ENCODE measurements around the gene ZKSCAN3.
"Not testable (repeated sequence)": the region's sequence is repeated elsewhere in the genome, so short reads cannot be mapped to it uniquely, and the experiment has no call there.

The ZKSCAN3 gene

DNA sequence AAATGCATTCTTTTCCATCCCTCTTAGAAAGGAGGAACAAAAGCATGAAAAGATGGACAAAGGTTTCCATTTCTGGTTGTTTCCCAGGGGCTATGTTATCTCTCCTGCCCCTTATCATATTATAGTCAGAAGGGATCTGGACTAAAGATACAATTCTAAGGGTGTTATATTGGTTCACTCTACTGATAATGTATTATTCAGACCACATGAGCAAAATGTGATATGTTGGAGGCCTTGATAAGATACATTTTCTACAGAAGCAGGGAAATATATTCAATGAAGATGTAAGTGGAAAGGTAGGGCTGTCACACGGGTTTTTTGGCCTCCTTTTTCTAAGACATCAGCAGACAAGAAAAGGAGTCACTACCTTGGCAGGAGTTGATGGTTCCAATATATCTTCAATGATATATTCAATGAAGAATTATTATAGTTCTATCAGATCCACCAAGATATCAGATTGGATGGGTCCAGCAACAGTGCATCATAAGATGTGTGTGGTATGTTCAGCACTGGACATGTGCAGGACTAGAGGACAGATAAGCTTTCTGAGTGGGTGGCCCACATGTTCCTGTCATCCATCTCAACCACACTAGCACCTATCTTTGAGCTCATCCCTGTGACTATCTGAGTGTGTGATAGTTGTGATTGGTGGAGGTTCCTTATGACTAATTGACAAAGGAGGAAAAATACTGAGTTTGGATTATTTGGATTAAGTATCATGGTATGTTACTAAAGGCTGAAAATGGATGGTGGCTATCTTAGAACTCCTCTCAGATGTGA, 5.7 kb upstream of the ZKSCAN3 start:
- DNase-seq: no peak

DNA sequence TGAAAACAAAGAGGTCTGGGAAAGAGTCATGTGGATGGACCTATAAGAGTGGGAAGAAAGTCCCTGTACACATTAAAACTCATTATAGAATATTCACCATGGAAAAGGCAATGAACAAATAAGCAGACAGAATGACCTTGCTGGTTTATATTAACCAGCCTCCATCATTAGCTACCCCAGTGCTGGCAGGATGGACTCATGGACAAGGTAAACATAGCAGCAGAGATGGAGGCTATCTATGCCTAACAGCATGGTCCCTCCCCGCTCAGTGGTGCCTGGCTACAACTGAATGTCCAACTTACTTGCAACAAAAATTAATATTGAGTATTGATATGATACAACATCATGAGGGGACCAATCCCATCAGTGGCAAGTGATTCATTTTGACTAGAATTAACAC, 4.5 kb upstream of the ZKSCAN3 start:
- DNase-seq: no peak

DNA sequence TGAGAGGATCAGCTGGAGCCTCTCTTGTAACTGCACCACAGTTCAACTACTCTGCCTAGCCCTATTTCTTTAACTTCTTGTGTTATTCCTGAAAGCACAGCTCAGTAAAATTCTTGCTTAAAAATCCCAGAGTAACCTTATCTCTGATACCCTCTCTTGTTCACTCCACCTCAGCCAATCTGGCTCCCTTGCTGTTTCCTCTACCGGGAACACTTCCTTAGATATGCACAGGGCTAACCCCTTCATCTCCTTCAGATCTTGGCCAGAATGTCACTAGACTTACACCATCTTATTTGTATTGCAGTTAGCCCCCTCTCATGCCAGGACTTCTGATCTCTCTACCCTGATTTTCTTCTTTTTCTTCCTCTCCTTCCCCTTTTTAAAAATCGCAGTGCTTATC, 2.6 kb upstream of the ZKSCAN3 start:
- DNase-seq: no peak

DNA sequence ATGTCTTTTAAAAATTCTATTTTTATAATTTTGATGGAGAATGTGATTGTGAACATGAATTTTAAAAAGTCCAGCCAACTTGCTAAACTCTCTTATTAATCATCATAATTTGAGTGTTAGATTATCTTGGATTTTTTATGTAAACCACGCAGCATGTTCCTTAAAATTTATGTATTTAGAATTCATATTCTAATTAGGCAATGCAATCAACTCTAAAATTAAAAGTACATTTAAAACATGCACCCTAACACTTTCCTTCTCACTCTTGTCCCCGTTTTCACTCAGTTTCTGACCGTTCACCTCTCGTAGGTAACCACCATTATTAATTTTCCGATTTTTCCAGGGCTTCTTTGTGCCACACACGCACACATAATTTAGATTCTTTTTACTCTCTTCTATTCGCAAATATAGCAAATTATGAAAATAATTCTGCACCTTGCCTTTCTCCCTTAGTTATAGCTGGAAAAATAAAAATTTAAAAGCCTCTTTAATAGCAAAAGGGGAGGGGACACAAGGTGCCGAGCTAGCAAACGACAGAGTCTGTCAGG, 329 bp upstream of the ZKSCAN3 start:
- DNase-seq: no peak

DNA sequence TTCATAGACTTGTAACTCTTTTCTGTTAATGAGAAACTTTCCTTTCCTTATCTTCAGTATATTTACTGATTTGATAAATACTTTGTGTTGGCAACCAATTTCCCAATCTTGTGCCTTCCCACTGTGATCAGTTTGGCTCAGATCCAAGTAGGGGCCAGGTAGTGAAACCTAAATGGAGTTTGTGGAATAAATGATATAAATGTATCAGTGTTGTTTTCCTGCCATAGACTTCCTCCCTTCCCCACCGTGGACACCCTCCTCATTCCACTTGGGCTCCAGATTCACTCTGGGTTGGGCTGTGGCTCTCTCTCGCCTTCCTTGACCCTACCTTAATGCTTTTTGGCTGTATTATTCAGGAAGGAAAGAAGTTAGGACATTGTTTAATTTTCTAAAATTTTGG, 1.3 kb downstream of the ZKSCAN3 start:
- DNase-seq: no peak

DNA sequence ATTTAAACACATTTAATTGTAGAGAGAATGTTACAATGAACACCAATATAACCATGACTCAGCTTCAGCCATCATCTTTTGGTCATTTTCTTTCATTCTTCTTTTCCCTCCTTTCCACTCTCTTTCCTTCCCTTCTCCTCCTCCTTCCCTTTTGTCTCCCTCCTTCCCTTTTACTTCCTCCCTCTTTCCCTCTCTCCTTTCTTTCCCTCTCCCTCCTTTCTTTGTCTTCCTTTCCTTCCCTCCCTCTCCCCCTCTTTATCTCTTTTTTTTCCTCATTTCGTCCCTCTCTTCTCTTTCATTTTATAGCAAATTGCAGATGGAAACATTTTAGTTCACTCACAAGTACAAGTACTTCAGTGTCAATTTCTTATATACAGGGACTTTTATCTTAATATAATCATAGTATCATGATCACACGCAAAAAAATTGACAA, 1.8 kb downstream of the ZKSCAN3 start:
- no peak for DNase-seq

DNA sequence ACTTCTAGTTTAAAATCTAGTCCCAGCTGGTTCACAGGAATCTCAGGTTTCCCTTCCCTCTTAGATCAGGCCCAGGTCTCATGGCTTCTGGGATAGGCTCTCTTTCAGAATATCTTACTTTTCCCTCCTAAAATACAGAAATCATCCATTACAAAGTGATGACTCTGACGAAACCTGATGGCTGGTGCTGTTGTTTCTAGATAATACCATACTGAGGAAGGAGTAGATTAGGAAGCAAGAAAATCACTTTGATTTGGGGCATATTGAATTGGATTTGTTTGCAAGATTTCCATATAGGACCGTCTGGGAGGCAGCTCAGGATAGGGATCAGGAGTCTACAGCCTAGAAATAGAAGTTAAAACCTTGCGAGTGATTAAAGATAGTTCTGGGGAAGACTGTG, 3.6 kb downstream of the ZKSCAN3 start:
- DNase-seq: no peak

DNA sequence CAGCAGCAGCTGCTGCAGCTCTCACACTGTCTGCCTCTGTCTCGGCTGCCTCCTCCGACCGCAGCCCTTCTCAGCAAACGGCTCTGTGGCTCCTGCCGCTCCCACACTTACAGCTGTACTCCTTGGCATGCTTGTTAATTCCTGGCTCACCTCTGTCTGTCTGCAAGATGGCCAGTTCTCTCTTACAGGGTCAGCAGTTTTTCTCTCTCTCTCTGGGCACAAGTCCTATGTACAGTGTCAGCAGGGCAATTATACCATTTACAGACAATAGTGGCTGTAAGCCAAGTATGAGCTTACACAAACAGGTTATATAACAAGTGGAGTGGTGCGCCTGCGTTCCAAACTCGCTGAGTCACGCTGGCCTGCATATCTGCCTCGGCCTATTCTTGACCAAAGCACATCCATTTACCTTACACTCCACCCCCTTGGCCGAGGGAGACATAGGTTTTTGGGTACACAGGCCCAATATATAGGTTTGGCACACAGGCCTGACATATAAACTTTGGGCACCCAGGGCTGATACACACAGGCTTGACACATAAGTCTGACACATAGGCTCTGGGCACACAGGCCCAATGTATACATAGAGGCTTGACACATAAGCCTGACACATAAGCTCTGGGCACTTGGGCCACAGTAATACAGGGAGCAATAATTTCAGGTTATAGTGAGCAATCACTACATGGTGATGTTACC, 4.4 kb downstream of the ZKSCAN3 start:
- DNase-seq: no peak

DNA sequence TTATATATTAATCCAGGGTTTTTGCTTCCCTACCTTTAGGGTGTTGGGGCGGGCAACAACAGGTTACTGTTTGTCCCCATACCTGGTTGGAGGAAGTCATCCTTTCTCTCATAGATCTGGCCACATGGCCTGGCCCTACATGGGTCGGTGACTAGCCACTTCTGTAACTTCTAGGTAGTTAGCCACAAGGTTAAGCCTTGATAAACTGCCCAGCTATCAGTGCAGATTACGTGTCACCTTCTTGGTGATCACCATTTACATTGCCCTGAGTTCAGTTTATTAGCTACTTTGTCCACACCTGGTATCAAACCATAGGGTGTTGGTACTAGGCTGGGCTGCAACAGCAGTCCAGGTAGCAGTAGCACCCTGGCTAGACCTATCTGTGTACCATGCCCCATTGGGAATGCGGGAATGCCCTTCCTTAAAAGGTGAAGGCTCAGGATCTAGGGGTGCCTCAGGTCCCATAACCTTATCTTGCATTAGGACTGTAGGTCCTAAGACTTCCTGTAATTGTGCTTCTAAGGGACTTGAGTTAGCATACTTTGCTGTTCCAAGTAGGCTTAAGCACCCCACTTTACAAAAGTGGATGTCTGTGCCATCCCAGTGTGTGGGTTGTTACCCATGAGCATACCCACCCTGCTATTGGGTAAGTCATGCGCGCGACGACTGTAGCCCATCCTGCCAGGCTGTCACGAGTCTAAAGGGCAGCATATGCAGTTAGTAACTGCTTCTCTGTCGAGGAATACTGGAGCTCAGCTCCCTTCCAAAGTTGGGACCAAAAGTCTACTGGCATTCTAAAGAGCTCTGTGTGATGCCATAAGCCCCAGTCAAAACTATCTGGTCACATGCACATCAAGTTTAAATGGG, 5.2 kb downstream of the ZKSCAN3 start:
- DNase-seq: no peak

DNA sequence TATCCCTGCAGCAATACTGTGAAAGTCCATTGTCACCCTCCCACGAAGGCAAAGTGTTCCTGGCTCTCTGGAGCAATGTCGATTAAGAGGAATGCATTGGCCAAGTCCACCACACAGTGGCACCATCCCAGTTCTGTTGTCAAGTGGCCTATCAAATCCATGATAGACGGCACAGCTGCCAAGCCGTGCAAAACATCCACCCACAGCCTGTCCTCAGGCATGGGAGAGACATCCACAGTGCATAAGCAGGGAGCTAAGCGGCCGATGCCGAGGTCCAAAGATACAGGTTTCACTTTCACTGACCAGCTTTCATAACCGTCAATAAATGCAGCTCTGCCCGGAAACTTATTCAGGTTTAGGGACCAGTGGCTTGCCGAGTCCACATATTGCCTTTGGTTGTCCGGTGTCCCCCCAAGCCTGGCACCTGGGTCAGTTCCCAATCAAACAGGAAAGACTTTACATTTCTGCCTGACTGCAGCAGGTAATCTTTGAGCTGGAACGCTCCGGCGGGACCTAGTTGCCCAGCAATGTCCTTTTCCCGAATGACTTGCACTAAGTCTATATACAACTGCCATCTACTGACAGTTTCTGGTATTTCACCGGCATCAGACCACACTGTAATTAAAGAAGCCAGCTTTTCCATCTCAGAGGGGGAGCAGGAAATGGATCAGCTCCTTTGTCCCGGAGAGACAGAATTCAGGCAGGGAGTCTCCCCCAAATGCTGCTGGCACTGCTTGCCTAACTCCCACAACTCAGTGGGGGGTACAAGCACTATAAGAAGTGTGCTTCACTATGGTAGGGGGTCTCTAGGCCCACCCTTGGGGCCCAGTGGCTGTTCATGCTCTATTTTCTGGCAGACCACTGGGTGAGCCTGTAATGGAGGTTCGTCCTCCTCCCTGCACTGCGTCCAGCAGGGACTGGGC, 6.3 kb downstream of the ZKSCAN3 start:
- peak; percentile 62 for DNase-seq

DNA sequence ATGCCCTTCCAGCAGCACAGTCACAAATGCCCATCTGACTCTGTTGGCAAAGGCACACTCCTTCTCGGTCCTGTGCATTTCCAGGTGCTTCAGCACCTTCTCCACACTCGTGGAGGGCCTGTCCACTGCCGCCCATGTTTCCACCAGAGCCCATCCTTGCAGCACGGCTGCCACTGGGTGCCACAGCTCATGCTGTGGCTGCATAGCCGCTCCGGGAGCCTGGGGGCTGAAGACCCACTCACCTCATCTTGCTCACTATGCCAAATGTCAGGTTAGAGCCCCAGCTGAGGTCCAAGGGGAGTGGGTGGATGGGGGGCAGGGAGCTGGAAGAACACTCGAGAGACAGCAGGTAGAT, 6.9 kb downstream of the ZKSCAN3 start:
- DNase-seq: no peak

DNA sequence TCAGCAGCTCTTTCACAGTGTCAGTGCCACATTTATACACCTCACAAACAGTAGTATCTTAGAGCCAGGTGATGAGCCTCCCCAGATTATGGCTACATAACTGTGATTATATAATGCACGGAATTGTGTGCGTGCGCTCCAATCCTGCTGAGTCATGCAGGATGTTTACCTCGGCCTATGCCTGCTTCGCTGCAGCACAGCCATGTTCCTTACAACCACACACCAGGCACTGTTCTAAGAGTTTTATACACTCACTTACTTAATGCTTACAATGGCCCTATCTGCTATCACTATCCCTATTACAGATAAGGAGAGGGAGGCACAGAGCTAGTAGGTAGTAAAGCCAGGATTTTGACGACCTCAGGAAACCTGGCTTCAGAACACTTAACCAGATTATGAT, 7.3 kb downstream of the ZKSCAN3 start:
- DNase-seq: no peak

DNA sequence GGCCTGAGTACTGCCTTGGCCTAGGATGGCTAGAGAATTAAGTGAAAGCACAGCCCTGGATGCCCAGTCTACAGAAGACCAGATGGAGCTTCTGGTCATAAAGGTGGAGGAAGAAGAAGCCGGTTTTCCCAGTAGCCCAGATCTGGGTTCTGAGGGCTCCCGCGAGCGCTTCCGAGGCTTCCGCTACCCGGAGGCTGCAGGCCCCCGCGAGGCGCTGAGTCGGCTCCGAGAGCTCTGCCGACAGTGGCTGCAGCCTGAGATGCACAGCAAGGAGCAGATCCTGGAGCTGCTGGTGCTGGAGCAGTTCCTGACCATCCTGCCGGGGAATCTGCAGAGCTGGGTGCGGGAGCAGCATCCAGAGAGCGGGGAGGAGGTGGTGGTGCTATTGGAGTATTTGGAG, 9.8 kb downstream of the ZKSCAN3 start:
- DNase-seq: not testable (repeated sequence)

DNA sequence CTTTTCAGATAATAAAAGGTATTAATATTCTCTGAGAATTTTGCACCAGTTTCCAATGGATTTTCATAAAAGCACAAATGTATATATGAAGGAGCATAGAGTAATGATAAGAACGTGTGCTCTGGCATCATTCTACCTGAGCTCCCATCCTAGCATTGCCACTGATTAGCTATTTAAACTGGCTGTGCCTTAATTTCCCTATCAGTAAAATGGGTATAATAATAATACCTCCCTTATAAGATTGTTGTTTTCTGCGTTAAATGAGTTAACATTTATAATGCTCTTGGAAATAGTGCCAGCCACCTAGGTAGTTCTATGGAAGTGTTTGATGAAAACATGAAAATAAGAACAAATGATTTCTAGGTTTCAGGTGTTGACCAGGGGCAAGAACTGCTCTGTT, 11.2 kb downstream of the ZKSCAN3 start:
- no peak for DNase-seq

DNA sequence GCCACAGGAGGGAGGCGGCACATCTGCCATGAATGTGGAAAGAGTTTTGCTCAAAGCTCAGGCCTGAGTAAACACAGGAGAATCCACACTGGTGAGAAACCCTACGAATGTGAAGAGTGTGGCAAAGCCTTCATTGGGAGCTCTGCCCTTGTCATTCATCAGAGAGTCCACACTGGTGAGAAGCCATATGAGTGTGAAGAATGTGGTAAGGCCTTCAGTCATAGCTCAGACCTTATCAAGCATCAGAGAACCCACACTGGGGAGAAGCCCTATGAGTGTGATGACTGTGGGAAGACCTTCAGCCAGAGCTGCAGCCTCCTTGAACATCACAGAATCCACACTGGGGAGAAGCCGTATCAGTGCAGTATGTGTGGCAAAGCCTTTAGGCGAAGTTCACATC, 15.8 kb downstream of the ZKSCAN3 start:
- DNase-seq: not testable (repeated sequence)

DNA sequence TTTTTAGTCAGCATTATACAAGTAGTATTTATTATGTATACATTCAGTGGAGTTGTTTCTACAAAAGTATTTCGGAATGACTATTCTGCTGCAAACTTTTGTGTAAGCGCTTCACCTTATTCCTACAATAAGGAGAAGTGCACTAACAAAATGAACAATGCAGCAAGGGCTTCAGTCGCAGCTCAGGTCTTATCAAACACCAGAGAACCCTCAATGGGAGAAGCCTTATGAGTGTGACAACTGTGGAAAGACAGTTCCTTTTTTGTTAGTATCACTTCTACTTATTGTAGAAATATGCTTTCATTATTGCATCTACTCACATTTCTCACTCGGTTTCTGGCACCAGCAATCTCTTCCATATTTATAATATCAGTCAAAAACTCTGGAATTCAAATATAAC, 18.8 kb downstream of the ZKSCAN3 start:
- no peak for DNase-seq

DNA sequence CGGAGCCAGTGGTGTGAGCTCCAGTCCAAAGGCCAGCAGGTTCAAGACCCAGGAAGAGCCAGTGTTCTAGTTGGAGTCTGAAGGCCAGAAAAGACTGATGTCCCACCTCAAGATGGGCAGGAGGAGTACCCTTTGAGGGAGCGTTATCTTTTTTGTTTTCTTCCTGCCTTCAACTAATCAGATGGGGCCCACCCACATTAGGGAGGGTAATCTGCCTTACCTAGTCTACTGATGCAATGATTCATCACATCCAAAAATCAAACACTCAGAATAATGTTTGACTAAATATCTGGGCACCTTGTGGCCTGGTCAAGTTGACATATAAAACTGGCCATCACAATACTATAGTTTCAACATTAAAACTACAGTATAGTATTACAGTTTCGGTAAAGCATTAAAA, 19.7 kb downstream of the ZKSCAN3 start:
- no peak for DNase-seq

DNA sequence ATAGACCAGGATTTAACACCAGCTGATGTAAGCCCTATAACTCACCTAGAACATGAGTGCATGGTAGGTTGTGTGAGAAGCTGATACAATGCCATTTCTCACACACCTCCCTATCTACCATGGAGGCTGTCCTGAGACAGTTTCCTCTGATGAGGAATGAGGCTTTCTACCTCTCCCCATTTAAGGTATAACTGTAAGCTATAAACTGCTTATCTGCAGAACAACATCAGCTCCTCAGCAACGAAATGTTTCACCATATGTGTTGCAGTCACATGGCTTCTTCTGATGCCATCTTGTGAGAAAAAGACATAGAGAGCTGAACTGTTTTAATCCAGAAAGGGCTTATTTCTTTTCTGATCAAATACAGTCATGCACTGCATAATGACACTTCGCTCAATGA, 20.7 kb downstream of the ZKSCAN3 start:
- no peak for DNase-seq

DNA sequence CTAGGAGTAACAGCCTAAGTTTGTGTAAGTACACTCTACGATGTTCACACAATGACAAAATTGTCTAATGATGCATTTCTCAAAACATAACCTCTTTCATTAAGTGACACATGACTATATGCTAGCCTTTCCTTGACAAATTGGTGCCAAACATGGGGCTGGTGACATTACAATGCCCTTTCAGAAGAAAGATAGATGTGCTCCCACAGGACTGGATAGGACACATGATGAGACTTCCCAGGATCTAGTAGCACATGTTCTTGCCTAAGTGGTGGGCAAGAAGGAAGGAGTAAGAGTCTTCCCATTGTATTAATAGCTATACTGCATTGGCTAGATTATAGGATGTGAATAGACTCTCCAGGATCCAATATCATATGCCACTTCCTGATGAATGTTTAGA, 21.5 kb downstream of the ZKSCAN3 start:
- no peak for DNase-seq

DNA sequence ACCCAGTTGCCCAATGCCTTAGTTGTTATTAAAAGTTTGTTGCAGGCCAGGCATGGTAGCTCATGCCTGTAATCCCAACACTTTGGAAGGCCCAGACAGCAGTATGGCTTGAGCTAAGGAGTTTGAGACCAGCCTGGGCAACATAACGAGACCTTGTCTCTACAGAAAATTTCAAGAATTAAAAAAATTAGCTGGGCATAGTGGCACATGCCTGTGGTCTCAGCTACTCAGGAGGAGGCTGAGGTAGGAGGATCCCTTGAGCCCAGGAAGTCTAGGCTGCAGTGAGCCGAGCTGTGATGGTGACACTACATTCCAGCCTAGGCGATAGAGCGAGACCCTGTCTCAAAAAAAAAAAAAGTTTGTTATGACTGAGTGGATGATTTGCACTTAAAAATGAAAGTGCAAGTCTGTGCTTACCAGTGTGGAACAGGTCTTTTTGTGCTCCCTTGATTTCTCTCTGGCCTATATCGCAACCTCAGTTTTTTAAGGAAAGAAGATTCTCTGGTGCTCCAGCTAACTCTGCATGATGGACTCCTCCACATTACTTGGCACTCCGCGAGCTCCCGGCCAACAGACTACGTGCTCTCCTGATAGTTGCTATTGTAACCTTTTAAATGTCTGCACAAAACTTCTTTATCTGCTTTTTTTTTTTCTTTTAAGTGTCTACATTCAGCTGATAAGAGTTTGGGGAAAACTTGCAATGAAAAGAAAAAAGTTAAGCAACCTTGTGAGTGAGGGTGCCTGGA, 22.1 kb downstream of the ZKSCAN3 start:
- DNase-seq: no peak

DNA sequence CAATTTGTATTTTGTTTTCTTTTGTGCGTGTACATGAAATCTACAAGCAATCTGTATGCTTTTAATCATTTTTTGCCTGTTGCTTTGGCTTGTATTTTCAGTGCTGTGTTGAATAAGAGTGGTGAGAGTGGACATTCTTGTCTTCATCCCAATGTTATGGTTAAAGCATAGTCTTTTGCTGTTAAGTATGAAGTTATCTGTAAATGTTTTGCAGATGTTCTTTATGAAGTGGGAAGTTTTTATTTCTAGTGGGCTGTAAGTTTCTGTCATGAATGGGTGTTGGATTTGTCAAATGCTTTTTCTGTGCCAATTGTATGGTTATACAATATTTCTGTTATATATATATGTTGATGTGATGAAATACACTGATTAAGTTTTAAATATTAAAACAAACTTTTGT, 24.2 kb downstream of the ZKSCAN3 start:
- no peak for DNase-seq

DNA sequence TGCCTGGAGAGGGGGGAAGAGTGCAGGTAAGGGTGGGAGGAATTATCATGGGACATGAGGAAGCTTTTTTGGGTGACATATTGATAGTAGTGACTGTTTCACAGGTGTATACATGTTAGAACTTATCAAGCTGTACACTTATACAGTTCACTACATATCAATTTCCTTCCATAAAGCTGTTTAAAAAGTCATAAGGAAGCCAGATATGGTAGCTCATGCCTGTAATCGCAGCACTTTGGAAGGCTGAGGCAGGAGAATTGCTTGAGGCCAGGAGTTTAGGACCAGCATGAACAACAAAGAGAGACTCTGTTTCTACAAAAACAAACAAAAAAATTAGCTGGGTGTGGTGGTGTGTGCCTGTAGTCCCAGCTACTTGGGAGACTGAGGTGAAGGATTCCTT, 28.1 kb downstream of the ZKSCAN3 start:
- DNase-seq: no peak

Data from effector CD4-positive, alpha-beta T cell (primary cell).